Measurements from ENCODE around the gene BANK1.

DNA sequence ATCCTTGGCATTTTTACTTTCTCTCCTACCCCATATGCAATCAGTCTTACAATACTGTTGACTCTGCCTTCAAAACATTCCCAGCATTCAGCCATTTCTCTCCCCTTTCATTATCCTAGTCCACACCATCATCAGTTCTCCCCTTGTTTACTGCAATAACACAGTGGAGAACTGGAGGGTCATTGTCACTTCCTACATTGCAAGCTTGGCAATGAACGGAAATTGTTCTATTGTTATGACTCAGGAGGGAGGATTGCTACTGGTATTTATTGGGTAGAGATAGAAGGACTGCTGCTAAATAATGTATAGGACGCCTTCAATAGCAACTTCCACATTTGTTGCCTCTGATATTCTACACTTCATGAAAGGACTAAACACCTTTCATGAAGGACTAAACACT lies 231.8 kb downstream of the BANK1 start:
- TF ChIP-seq POLR2A (IDR thresholded peaks at IDR 0.05; ENCODE audit: low read depth, low read length) (no peak), RFX5 (IDR thresholded peaks at IDR 0.05; ENCODE audit: low read depth, low read length) (no peak), MAFK (IDR thresholded peaks at IDR 0.05; ENCODE audit: low read depth, low read length) (no peak), MAZ (IDR thresholded peaks at IDR 0.05; ENCODE audit: borderline replicate concordance, low read depth, low read length) (no peak), RAD21 (IDR thresholded peaks at IDR 0.05; ENCODE audit: low read length) (no peak), SMC3 (IDR thresholded peaks at IDR 0.05; ENCODE audit: low read depth, low read length) (no peak), CHD1 (IDR thresholded peaks at IDR 0.05; ENCODE audit: low read depth, low read length) (no peak), RCOR1 (IDR thresholded peaks at IDR 0.05; ENCODE audit: insufficient replicate concordance, low read length) (no peak)
- TF ChIP-seq, protein P1, sequence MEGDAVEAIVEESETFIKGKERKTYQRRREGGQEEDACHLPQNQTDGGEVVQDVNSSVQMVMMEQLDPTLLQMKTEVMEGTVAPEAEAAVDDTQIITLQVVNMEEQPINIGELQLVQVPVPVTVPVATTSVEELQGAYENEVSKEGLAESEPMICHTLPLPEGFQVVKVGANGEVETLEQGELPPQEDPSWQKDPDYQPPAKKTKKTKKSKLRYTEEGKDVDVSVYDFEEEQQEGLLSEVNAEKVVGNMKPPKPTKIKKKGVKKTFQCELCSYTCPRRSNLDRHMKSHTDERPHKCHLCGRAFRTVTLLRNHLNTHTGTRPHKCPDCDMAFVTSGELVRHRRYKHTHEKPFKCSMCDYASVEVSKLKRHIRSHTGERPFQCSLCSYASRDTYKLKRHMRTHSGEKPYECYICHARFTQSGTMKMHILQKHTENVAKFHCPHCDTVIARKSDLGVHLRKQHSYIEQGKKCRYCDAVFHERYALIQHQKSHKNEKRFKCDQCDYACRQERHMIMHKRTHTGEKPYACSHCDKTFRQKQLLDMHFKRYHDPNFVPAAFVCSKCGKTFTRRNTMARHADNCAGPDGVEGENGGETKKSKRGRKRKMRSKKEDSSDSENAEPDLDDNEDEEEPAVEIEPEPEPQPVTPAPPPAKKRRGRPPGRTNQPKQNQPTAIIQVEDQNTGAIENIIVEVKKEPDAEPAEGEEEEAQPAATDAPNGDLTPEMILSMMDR (conservative IDR thresholded peaks at IDR 0.05; ENCODE audit: low read depth, low read length): no peak
- TF ChIP-seq, protein P2, sequence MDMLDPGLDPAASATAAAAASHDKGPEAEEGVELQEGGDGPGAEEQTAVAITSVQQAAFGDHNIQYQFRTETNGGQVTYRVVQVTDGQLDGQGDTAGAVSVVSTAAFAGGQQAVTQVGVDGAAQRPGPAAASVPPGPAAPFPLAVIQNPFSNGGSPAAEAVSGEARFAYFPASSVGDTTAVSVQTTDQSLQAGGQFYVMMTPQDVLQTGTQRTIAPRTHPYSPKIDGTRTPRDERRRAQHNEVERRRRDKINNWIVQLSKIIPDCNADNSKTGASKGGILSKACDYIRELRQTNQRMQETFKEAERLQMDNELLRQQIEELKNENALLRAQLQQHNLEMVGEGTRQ (IDR thresholded peaks at IDR 0.05; ENCODE audit: low read depth, low read length): no peak
